NT2/D1 (cell line): ENCODE measurements around the gene AKAP8L.

Experiments used
- SUZ12 ChIP-seq: IDR thresholded peaks from 2 replicates; pipeline ENCODE4 v1.6.1; 2011; ENCODE audit not compliant: insufficient read length, insufficient read depth; ENCODE audit errors: extremely low read depth
- ZNF274 ChIP-seq: IDR thresholded peaks from 2 replicates; pipeline ENCODE4 v1.6.1; 2011; ENCODE audit warnings: mild to moderate bottlenecking, low read depth, low read length

DNA sequence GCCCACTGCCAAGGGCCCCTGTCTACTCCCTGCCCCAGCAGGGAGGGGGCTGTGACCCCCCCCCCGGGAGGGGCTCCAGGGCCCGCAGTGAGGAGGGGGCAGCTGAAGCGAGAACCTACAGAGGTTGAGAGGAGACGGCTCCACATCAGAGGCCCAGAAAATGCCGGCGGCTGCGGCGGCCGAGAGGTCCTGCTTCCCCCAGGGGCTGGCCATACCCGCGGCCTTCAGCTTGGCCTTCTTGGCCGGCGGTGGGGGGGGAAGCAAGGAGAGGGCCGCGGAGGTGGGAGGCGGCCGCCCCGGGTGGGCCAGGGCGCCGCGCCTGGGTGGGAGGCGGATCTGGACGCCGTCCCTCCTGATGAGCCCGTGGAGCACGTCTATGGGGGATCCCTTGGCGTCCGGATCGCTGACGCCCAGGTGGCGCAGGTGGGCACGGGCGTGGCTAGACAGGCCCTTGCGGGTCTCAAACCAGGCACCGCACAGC is 9.2 kb upstream of the AKAP8L start:
- TF ChIP-seq ZNF274 (no peak), SUZ12 (no peak)
